ENCODE data around the gene PLEKHG4B.

DNA sequence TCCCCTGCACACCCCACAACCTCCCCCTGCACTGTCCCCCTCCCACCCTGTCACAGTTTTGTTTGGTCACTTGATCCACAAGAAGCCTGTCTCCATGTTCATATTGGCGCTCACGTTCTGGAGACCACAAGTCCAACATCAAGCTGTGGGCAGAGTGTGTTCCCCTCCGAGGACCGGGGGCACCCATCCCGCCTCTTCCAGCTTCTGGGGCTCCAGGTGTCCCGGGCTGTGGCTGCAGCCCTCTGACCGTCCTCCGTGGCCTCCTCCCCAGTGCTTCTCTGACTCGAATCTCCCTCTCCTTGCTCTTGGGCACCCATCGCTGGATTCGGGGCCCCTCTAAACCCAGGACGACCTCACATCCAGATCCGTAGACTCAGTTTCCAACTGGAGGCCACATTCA lies 49.2 kb downstream of the PLEKHG4B start:
- TF ChIP-seq, protein P1, sequence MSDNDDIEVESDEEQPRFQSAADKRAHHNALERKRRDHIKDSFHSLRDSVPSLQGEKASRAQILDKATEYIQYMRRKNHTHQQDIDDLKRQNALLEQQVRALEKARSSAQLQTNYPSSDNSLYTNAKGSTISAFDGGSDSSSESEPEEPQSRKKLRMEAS (IDR thresholded peaks at IDR 0.05), result no peak
- TF ChIP-seq TCF12 (IDR thresholded peaks at IDR 0.05; ENCODE audit: low read depth), result no peak
- no peak for TF ChIP-seq EGR1 (IDR thresholded peaks at IDR 0.05)

Measured in Ishikawa (cell line).